HepG2 (cell line): ENCODE results near the gene MAST1. TPM values are rescaled to one million over a fixed set of nuclear protein-coding genes. Genes with fewer than 3 reads are reported as not detected.
A peak's percentile ranks its signal among the peaks of the same experiment; 100 is the strongest.

ENCODE experiments used
- DMAP1 ChIP-seq: IDR thresholded peaks from 2 replicates; pipeline ENCODE4 v1.6.1; 2016
- HOXA5 ChIP-seq: sonication (generic); formaldehyde crosslinking; IDR thresholded peaks from 2 replicates; pipeline ENCODE4 v1.4.0; 2020; ENCODE audit warnings: missing genetic modification reagents
- KLF16 ChIP-seq, 2 experiments: sonication (generic) in 1 of 2; formaldehyde crosslinking in 1 of 2; IDR thresholded peaks; 2 replicates each; pipeline versions ENCODE4 v1.6.1 to v1.8.0; 2016 to 2023; ENCODE audit warnings: missing genetic modification reagents in 2 of 2, missing compliant biosample characterization in 1 of 2
- MAFK ChIP-seq, 2 experiments: IDR thresholded peaks in 1 of 2; conservative IDR thresholded peaks in 1 of 2; 2 replicates each; pipeline ENCODE4 v1.6.1; 2011; ENCODE audit warnings: improper control_type of control experiment in 2 of 2, low read length in 2 of 2
- U2AF1 ChIP-seq: fragments of 200-400 bp; formaldehyde crosslinking; optimal IDR thresholded peaks from 2 replicates; pipeline ENCODE3; 2017; ENCODE audit warnings: mild to moderate bottlenecking, low read depth, low read length
- ZBTB3 ChIP-seq: sonication (generic); formaldehyde crosslinking; IDR thresholded peaks from 2 replicates; pipeline ENCODE4 v1.4.0; 2020; ENCODE audit warnings: low read depth, mild to moderate bottlenecking, moderate library complexity, missing genetic modification reagents, borderline replicate concordance
- ZSCAN20 ChIP-seq: sonication (generic); formaldehyde crosslinking; IDR thresholded peaks from 2 replicates; pipeline ENCODE4 v1.4.0; 2020; ENCODE audit warnings: missing genetic modification reagents, mild to moderate bottlenecking, borderline replicate concordance
- polyA plus RNA-seq, 8 experiments: library from polyadenylated mRNA; depleted of rRNA in 3 of 8; stranded (reverse) in 7 of 8; unstranded in 1 of 8; fragments of >200 nt; fragmentation: Illumina TruSeq in 4 of 8; extraction: Trizol in 4 of 8; gene quantifications; 2 replicates each; pipeline versions ENCODE4 v1.2.1 to v1.2.3, GENCODE V29; 2011 to 2016; ENCODE audit warnings: low read depth in 4 of 8, missing spikeins in 1 of 8, mixed read lengths in 1 of 8; ENCODE audit not compliant: insufficient read depth in 1 of 8
- total RNA-seq, 5 experiments: library from RNA; depleted of rRNA; stranded (reverse); fragments of >200 nt; fragmentation: Illumina TruSeq; extraction: Trizol; gene quantifications; 2 replicates each; pipeline ENCODE4 v1.2.3, GENCODE V29; 2016; ENCODE audit warnings: low read depth in 1 of 5
- TF ChIP-seq, protein P1 (sequence below): sonication (generic); formaldehyde crosslinking; IDR thresholded peaks from 2 replicates; pipeline ENCODE4 v1.8.0; 2022; ENCODE audit warnings: missing genetic modification reagents, mild to moderate bottlenecking, moderate library complexity, borderline replicate concordance
- TF ChIP-seq, protein P2 (sequence below): sonication (generic); formaldehyde crosslinking; IDR thresholded peaks from 2 replicates; pipeline ENCODE4 v1.9.0; 2021; ENCODE audit warnings: missing genetic modification reagents, borderline replicate concordance
- TF ChIP-seq, protein P3 (sequence below): sonication (generic); formaldehyde crosslinking; IDR thresholded peaks from 2 replicates; pipeline ENCODE4 v1.5.1; 2020; ENCODE audit warnings: mild to moderate bottlenecking, missing genetic modification reagents, moderate library complexity
- TF ChIP-seq, protein P4 (sequence below): sonication (generic); formaldehyde crosslinking; IDR thresholded peaks from 2 replicates; pipeline ENCODE4 v1.4.0; 2020; ENCODE audit warnings: low read depth, missing genetic modification reagents
- TF ChIP-seq, protein P5 (sequence below): sonication (generic); formaldehyde crosslinking; IDR thresholded peaks from 2 replicates; pipeline ENCODE4 v1.4.0; 2020; ENCODE audit warnings: missing genetic modification reagents; ENCODE audit errors: not compliant biosample characterization

The MAST1 gene
- total and polyA plus RNA-seq, 2 of the 13 experiments (the other 11 are each of a cell fraction or from before 2014, with no cell fraction given), result 0.73 to 4.7 TPM

DNA sequence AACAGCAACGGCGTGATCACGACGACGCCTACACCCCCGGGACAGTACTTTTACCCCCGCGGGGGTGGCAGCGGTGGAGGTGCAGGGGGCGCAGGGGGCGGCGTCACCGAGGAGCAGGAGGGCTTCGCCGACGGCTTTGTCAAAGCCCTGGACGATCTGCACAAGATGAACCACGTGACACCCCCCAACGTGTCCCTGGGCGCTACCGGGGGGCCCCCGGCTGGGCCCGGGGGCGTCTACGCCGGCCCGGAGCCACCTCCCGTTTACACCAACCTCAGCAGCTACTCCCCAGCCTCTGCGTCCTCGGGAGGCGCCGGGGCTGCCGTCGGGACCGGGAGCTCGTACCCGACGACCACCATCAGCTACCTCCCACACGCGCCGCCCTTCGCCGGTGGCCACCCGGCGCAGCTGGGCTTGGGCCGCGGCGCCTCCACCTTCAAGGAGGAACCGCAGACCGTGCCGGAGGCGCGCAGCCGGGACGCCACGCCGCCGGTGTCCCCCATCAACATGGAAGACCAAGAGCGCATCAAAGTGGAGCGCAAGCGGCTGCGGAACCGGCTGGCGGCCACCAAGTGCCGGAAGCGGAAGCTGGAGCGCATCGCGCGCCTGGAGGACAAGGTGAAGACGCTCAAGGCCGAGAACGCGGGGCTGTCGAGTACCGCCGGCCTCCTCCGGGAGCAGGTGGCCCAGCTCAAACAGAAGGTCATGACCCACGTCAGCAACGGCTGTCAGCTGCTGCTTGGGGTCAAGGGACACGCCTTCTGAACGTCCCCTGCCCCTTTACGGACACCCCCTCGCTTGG is 46.1 kb upstream of the MAST1 start (continued):
- TF ChIP-seq, protein P1, sequence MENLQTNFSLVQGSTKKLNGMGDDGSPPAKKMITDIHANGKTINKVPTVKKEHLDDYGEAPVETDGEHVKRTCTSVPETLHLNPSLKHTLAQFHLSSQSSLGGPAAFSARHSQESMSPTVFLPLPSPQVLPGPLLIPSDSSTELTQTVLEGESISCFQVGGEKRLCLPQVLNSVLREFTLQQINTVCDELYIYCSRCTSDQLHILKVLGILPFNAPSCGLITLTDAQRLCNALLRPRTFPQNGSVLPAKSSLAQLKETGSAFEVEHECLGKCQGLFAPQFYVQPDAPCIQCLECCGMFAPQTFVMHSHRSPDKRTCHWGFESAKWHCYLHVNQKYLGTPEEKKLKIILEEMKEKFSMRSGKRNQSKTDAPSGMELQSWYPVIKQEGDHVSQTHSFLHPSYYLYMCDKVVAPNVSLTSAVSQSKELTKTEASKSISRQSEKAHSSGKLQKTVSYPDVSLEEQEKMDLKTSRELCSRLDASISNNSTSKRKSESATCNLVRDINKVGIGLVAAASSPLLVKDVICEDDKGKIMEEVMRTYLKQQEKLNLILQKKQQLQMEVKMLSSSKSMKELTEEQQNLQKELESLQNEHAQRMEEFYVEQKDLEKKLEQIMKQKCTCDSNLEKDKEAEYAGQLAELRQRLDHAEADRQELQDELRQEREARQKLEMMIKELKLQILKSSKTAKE (CRISPR knock-in tag), result 0 out of 2 replicates have a peak, but pooled peaks have one; percentile 18
- TF ChIP-seq, protein P2, sequence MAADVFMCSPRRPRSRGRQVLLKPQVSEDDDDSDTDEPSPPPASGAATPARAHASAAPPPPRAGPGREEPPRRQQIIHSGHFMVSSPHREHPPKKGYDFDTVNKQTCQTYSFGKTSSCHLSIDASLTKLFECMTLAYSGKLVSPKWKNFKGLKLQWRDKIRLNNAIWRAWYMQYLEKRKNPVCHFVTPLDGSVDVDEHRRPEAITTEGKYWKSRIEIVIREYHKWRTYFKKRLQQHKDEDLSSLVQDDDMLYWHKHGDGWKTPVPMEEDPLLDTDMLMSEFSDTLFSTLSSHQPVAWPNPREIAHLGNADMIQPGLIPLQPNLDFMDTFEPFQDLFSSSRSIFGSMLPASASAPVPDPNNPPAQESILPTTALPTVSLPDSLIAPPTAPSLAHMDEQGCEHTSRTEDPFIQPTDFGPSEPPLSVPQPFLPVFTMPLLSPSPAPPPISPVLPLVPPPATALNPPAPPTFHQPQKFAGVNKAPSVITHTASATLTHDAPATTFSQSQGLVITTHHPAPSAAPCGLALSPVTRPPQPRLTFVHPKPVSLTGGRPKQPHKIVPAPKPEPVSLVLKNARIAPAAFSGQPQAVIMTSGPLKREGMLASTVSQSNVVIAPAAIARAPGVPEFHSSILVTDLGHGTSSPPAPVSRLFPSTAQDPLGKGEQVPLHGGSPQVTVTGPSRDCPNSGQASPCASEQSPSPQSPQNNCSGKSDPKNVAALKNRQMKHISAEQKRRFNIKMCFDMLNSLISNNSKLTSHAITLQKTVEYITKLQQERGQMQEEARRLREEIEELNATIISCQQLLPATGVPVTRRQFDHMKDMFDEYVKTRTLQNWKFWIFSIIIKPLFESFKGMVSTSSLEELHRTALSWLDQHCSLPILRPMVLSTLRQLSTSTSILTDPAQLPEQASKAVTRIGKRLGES (CRISPR knock-in tag), result 0 out of 2 replicates have a peak, but pooled peaks have one; percentile 16
- TF ChIP-seq U2AF1 (no peak), ZSCAN20 (no peak), ZBTB3 (CRISPR knock-in tag) (no peak), DMAP1 (CRISPR knock-in tag) (no peak; the same call in 1 of the 2 replicates), MAFK (conservative IDR thresholded peaks at IDR 0.05 in 1 of 2, IDR thresholded peaks at IDR 0.05 in 1 of 2; ENCODE audit: low read length in 2 of 2) (no peak), KLF16 (CRISPR knock-in tag; IDR thresholded peaks at IDR 0.05) (no peak), HOXA5 (0 out of 2 replicates have a peak, but pooled peaks have one; percentile 6)
- TF ChIP-seq, protein P3, sequence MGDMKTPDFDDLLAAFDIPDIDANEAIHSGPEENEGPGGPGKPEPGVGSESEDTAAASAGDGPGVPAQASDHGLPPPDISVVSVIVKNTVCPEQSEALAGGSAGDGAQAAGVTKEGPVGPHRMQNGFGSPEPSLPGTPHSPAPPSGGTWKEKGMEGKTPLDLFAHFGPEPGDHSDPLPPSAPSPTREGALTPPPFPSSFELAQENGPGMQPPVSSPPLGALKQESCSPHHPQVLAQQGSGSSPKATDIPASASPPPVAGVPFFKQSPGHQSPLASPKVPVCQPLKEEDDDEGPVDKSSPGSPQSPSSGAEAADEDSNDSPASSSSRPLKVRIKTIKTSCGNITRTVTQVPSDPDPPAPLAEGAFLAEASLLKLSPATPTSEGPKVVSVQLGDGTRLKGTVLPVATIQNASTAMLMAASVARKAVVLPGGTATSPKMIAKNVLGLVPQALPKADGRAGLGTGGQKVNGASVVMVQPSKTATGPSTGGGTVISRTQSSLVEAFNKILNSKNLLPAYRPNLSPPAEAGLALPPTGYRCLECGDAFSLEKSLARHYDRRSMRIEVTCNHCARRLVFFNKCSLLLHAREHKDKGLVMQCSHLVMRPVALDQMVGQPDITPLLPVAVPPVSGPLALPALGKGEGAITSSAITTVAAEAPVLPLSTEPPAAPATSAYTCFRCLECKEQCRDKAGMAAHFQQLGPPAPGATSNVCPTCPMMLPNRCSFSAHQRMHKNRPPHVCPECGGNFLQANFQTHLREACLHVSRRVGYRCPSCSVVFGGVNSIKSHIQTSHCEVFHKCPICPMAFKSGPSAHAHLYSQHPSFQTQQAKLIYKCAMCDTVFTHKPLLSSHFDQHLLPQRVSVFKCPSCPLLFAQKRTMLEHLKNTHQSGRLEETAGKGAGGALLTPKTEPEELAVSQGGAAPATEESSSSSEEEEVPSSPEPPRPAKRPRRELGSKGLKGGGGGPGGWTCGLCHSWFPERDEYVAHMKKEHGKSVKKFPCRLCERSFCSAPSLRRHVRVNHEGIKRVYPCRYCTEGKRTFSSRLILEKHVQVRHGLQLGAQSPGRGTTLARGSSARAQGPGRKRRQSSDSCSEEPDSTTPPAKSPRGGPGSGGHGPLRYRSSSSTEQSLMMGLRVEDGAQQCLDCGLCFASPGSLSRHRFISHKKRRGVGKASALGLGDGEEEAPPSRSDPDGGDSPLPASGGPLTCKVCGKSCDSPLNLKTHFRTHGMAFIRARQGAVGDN (CRISPR knock-in tag), result peak; percentile 94
- TF ChIP-seq, protein P4, sequence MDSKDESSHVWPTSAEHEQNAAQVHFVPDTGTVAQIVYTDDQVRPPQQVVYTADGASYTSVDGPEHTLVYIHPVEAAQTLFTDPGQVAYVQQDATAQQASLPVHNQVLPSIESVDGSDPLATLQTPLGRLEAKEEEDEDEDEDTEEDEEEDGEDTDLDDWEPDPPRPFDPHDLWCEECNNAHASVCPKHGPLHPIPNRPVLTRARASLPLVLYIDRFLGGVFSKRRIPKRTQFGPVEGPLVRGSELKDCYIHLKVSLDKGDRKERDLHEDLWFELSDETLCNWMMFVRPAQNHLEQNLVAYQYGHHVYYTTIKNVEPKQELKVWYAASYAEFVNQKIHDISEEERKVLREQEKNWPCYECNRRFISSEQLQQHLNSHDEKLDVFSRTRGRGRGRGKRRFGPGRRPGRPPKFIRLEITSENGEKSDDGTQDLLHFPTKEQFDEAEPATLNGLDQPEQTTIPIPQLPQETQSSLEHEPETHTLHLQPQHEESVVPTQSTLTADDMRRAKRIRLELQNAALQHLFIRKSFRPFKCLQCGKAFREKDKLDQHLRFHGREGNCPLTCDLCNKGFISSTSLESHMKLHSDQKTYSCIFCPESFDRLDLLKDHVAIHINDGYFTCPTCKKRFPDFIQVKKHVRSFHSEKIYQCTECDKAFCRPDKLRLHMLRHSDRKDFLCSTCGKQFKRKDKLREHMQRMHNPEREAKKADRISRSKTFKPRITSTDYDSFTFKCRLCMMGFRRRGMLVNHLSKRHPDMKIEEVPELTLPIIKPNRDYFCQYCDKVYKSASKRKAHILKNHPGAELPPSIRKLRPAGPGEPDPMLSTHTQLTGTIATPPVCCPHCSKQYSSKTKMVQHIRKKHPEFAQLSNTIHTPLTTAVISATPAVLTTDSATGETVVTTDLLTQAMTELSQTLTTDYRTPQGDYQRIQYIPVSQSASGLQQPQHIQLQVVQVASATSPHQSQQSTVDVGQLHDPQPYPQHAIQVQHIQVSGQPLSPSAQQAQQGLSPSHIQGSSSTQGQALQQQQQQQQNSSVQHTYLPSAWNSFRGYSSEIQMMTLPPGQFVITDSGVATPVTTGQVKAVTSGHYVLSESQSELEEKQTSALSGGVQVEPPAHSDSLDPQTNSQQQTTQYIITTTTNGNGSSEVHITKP (CRISPR knock-in tag), result no peak
- TF ChIP-seq, protein P5, sequence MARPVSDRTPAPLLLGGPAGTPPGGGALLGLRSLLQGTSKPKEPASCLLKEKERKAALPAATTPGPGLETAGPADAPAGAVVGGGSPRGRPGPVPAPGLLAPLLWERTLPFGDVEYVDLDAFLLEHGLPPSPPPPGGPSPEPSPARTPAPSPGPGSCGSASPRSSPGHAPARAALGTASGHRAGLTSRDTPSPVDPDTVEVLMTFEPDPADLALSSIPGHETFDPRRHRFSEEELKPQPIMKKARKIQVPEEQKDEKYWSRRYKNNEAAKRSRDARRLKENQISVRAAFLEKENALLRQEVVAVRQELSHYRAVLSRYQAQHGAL (CRISPR knock-in tag), result peak; percentile 31
